NCI-H1694 treated with DMSO at 0.1 percent for 48 hours (cell line): ENCODE measurements around the gene CCL23.
"Not testable (repeated sequence)": the region's sequence is repeated elsewhere in the genome, so short reads cannot be mapped to it uniquely, and the experiment has no call there.

ENCODE experiments used
- DNase-seq: peaks from one replicate; lab custom pipeline; 2025; lab: John Stamatoyannopoulos, UW

Gene CCL23

GRCh38 chr17:36002631-36003030 lies 15.1 kb downstream of the CCL23 start:
- no peak for DNase-seq

- DNase-seq: no peak
Measured at GRCh38 chr17:36001862-36002603, 15.7 kb downstream of the CCL23 start.

DNA sequence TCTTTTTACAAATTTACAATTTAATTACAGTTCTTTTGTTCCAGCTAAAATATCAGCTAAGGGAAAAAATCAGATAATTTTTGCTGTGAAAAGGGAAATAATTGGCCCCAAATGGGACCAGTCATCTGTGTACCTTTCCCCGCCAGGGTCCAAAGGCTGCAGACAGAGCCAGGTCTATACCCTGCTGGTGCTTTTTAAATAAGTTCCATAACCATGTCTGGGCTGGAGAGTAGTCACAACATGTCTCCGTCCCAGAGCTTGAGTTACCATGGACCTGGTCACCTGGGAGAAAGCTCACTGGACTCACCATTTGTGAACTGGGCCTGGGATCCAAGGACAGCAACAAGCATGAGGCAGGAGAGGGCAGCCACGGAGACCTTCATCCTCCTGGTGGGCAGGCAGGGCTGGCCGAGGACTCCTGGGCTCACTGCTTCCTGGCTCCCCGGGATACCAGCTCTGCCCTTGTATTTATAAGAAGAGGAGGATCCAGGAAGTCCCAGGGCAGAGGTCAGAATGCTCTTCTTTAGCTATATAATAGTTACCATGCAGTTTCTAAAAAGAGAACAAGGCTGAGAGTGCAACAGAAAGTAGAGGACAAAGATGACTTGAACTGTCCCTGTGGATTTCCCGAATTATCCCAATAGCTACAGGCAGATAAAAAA lies 16.5 kb downstream of the CCL23 start, which contains the start of gene CCL15:
CCL15 (minus strand) TSS at position 444 of the 662 bp plus-strand sequence; CDS start at position 383, 61 bp downstream.
- DNase-seq: no peak

- DNase-seq: no peak
Measured at GRCh38 chr17:36000732-36001109, 17.1 kb downstream of the CCL23 start.

DNA sequence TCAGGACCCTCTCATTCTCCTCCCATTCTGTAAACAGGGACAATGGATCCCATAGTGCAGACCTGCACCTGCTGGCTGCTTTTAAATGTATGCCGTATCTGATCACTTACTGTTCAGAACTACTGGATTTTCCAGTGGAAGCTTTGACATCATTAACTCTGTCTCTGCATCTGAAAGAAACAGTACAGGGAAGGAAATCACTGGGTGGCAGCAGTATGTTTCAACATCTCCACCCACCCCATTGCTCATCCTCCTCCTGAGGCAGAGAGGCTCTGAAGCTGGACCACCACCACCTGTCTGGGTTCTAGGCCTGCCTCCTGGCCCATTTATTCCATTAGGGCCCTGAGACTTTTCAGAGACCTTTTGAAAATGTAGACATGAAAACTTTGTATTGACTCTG lies 19.0 kb downstream of the CCL23 start:
- no peak for DNase-seq

DNA sequence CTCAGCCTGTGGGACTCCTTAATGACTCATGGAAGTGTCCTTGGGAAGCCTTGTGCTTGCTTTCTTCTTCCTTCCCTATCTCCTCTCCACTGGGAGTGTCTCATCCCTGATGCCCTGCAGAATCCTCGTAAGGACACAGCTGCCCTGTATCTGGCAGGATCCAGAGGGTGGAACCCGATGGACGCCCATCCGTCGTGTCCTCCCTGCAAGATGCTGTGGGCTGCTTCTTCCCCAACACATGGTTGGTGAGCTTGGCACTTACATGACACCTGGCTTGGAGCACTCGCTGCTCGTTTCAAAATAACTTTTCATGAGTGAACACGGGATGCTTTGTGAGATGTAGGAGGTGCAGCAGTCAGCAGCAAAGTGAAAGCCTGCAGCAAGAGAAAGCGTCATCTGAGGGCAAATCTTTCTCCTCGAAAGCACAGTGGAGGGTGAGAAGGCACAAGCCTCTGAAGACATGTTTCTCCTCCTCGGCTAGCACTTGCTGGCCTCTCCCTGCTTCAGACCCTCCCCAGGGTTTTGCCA lies 19.7 kb downstream of the CCL23 start:
- DNase-seq: no peak

- not testable (repeated sequence) for DNase-seq
Measured at GRCh38 chr17:35995346-35995745, 22.4 kb downstream of the CCL23 start.

- DNase-seq: no peak
Measured at GRCh38 chr17:35991075-35991474, 26.7 kb downstream of the CCL23 start.

- no peak for DNase-seq
Measured at GRCh38 chr17:35988164-35988563, 29.6 kb downstream of the CCL23 start.

- DNase-seq: no peak
Measured at GRCh38 chr17:35986643-35987042, 31.1 kb downstream of the CCL23 start, which contains the start of gene CCL14. TSS of gene CCL14 (minus strand) at chr17:35986729. CDS start at chr17:35986649, 80 bp downstream.

DNA sequence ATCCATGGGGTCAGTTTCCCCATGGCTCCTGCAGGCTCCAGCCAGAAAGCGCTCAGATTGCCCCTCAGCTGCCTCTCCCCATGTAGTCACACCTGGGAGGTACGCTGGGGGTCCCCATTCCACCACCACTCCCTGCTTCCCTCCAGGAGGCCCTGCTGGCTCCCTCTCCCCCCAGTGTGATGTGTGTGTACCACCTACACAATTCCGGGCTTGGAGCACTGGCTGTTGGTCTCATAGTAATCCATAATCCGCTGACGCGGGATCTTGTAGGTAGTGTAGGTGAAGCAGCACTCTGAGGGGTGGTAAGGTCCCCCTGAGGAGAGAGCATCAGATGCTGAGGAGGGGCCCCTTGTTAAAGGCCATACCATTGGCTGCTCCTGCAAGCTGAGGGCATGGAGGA lies 33.6 kb downstream of the CCL23 start:
- DNase-seq: no peak

DNA sequence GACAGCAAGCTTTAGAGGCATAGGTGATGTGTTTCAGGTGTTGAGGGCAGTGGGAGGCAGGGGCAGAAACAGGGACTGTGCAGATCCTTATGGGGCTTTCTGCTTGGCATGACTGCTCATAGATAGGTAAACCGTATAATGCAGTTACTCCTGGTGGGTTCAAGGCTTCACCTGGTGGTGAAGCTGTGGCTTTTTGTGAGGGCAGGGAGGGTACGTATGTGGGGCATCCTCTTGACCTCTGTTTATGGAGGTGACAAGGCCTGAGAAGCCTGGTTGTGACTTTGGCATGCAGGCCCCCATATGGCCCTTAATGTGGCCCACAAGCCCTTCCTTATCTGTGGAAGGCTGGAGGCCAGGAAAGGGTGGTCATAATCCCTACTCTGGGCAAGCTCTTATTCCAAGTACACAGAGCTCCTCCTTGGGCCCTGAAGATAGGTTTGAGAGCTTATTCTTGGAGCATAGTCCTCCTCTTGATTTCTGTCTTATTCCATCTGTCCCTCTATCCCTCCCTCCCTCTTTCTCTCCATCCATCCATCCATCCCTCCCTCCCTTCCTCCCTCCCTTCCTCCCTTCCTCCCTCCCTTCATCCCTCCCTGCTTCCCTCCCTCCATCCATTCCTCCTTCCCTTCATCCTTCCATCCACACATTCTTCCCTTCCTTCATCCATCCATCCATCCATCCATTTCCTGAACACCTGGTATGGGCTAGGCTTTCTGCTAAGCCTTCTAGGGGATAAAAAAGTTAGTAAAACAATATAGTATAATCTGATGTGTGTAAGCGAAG lies 35.2 kb downstream of the CCL23 start:
- no peak for DNase-seq

DNA sequence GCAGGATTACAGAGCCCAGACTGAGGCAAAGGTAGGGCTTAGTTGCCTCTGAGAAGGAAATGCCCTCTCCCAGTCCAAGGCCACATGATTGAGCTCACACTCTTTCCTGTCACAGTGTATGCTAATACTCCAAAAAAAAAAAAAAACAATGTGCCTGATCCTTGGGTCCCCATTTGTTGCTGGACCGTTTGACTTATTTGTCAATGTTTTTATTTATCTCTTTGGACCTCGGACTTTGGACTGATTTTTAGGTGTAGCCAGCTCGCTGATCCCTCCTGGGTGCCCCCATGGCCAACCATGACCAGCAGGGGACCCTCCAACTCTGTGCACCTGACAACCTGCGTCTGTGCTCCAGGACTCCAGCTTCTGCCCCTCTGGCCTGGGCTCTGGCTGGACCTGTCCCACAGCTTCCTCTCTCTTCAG lies 35.9 kb downstream of the CCL23 start:
- DNase-seq: no peak

DNA sequence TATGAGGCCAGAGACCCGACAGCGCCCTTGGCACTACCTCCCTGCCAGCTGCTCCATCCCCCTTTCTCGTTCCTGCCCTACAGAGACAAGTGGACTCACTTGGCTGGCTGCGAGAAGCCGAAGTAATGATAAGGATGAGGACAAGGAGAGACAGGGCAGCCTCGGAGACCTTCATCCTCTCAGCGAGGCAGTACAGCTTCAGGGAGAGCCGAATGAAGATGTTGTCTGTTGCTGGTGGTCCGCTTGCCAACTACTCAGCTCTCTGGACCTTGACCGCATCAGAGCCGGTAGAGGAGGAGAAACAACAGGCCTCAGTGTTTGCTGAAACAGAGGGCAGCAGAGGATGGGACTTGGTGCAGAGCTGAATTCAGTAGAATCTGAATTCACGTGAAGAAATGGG lies 36.5 kb downstream of the CCL23 start, which contains the start of gene CCL16:
CCL16 (minus strand) TSS at position 252 of the 400 bp plus-strand sequence; CDS start at position 175, 77 bp downstream.
- no peak for DNase-seq

DNA sequence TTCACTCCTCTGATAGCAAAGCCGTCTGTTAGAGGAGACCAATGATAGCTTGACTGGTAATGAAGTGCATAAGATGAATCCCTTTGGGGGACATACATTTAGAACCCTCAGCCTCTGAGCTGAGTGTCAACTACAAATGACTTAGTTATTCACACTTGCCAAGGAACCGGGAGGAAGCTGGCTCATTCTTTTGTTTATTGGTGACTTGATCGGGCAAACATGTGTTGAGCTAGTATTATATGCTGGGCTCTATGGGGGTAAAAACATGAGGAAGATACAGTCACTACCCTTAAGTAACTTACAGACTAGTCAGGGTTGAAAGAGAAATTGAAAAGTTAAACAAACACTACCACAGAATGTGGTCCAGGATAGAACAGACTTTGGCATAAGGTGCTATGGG lies 39.4 kb downstream of the CCL23 start:
- DNase-seq: no peak

DNA sequence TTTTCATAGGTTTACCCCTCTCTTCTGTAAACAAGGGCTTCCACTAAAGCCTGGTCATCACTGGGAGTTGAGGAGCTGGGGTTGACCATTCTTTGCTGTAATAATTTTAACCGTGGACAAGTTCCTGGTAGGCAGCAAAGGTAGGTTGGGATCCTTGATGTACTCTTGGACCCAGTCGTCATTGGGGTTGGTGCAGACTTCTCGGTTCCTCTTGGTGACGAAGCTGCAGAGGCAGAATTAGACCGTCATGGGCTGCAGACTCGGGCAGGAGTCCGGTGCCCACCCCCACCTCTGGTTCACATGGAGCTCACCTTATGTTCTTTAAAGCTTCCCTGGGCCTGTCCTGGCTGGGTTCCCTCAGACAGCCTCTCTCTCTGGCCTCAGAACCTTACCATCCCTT lies 40.3 kb downstream of the CCL23 start:
- DNase-seq: no peak

- no peak for DNase-seq
Measured at GRCh38 chr17:35973333-35974260, 44.2 kb downstream of the CCL23 start.

GRCh38 chr17:35972945-35973332 lies 44.8 kb downstream of the CCL23 start:
- no peak for DNase-seq

DNA sequence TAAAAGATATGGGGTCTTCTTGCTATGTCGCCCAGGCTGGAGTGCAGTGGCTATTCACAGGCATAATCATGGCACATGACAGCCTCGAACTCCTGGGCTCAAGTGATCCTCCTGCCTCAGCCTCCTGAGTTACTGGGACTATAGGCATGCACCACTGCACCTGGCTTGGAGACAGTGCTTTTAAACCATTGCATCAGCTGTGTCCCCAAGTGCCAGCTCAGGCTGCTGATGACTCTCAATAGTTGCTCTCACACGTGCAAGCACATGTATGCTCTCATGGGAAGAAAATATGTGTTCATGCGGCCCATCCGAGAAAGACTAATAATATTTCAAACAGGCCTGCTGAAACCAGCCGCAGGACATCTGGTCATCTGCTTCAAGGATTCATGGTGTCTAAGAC lies 45.2 kb downstream of the CCL23 start:
- DNase-seq: no peak

DNA sequence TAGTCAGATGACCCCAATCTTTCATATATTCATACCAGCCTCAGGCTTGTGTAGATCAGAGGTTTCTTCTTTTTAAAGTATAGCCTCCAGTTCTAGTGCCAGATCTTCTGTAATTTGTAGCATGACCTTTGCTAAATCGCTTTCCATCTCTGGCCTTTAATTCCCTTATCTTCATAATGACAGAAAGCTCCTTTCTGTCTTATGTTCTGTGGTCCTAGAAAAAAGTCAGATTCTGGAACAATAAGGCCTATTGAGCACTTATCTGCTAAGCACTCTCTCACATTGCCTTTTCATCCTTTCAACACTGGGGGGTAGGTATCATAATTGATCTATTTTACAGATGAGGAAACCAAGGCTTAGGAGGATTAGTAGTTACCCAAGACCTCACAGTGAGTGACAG lies 45.7 kb downstream of the CCL23 start:
- DNase-seq: no peak
